ENCODE data around the gene B3GNT9. TPM values are rescaled to one million over a fixed set of nuclear protein-coding genes. Genes with fewer than 3 reads are reported as not detected.

Gene B3GNT9
- total RNA-seq, 1 donor from 2014 or later = 12.4 TPM

GRCh38 chr16:67157106-67157748 lies 6.4 kb upstream of the B3GNT9 start:
- intact Hi-C loops (cut with DNase I) = loop anchor here (5.0 kb wide), 3 partner anchors 50 to 260 kb away; partner anchors contain the start of gene PHAF1
- no peak for DNase-seq (ENCODE audit: low spot score)

DNA sequence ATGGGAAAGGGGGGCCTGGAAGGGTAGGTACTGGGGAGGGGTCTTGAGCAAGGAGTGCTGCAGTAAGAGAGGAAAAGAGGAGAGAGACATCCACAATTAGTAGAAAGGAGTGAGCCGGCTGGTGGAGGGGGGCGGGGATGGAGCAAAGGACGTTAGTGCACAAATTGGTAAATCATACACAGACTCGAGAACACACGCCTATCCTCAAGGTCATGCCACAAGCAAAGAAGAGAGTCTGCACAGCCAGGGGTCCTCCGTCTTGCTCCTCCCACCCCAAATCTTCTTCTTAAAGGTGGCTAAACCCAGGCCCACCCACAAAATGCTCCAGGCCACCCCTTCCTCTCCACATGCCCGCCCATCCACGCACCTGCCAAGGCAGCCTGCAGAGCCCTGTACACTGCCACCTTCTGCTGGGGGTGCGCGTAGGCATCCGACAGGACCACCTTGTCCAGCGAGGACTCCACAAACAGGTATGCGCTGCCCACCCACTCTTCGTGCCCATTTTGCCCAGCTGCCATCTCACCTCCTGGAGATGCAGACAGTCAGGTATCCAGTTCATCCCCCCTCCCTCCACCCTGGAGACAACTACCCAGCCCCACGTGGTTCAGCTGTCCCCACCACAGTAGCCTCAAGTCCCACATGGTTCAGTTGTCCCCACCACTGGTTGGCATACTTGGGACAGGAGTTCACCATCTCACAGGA lies 5.5 kb upstream of the B3GNT9 start:
- DNase-seq (ENCODE audit: low spot score) = no peak
- intact Hi-C loops (cut with DNase I) = loop anchor here (5.0 kb wide), 3 partner anchors 49 to 259 kb away; partner anchors contain the start of gene PHAF1

GRCh38 chr16:67155295-67156142 lies 4.7 kb upstream of the B3GNT9 start:
- intact Hi-C loops (cut with DNase I) = loop anchor here (2.0 to 5.0 kb wide), 4 partner anchors 48 to 258 kb away; partner anchors contain the start of gene PHAF1
- DNase-seq (ENCODE audit: low spot score) = peak; percentile 89

- DNase-seq (ENCODE audit: low spot score) = no peak
- intact Hi-C loops (cut with DNase I) = loop anchor here (2.0 to 5.0 kb wide), 4 partner anchors 47 to 257 kb away; partner anchors contain the start of gene PHAF1
Measured at GRCh38 chr16:67154578-67155294, 3.9 kb upstream of the B3GNT9 start.

- no peak for DNase-seq (ENCODE audit: low spot score)
Measured at GRCh38 chr16:67151431-67152097, 766 bp upstream of the B3GNT9 start.

DNA sequence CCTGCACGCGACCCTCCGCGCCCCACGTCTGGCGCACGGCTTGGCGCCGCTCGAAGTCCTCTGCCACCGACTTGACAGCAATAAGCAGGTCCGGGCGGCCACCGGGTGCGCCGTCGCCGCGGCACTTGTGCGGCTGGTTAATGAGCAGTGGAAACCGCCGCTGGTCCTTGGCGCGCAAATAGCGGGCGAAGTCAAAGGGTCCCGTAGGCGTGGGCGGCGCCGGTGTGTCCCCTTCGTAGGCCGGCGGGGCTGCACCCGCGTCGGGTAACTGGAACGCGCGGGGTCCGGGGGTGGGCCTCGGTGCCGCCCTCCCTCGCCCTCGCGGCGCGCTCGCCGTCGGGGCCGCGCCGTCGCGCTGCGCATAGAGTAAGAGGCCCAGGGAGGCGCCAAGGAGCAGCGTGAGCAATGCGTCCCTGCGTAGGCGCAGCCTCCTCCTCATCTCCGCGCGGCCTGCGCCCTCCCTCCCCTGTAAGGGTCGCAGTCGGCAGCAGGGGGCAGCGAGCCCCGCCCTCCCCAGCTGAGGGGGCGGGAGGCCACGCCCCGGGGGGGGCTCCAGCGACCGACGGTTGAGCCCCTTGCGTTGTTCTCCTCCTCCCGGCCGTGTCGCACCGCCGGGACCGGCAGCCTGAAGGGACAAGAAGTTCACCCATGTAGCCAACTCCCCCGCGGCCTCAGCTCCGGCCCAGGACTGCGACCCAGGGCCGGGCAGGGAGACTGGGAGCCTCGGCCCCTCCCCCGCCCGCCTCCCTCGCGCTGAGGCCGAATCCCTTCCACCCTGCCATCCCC lies 558 bp downstream of the B3GNT9 start:
- intact Hi-C loops (cut with DNase I) = no loop called here
- no peak for DNase-seq (ENCODE audit: low spot score)

More at GRCh38 chr16:67151431-67152097, 766 bp upstream of the B3GNT9 start:
- intact Hi-C loops (cut with DNase I) = no loop called here

DNA sequence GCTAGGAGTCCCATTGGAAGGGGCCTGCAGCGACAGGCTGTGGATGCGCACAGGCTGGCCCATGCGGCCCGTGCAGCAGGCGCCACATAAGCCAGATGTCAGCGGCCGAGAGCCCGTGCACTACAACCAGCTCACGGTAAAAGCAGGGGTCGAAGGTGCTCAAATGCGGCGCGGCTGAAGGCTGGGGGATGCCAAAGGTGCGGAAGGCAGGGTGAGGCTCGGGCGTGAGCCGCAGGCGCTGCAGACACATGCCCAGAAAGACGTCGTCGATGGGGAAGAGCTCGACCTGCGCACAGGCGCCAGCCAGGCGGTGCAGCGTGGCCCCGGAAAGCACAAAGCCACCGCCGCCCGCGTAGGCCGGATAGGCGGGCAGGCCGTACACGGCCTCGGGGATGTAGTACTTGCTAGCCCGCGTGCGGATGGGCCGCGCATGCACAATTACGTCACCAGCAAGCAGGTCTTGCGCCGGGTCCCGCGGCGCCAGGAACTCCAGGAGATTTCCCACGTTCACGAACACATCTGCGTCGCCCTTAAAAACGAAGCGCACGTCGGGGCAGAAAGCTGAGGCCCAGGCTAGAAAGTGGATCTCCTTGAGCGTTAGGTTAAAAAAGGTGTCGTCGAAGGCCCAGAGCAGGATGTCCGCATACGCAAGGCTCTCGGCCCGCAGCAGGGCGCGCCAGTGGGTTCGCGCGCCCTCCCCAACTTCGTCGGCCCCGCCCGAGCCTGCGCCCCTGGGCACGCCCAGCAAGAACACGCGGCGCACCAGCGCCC lies 1.3 kb downstream of the B3GNT9 start:
- no peak for DNase-seq (ENCODE audit: low spot score)
- intact Hi-C loops (cut with DNase I) = no loop called here

- intact Hi-C loops (cut with DNase I) = no loop called here
- DNase-seq (ENCODE audit: low spot score) = no peak
Measured at GRCh38 chr16:67148656-67149275, 2.0 kb downstream of the B3GNT9 start.

DNA sequence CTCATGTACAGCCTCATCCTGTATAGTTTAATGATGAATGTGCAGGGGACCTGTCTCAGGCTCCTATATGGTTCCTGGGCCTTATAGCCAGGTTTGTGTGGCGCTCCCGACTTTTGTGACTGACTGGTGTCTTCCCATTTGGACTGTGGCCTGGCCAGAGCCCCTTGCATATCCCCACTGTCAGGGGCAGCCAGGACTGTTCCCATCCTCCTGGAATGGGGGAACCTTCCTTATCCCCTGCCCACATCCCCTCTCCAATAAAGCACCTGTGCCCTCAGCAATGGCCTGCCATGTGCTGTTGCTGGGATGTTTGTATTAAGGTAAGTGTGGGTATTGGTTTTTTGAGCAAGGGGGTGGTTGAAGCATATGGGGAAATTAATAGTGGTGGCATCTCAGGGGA lies 2.6 kb downstream of the B3GNT9 start:
- intact Hi-C loops (cut with DNase I) = no loop called here
- no peak for DNase-seq (ENCODE audit: low spot score)

DNA sequence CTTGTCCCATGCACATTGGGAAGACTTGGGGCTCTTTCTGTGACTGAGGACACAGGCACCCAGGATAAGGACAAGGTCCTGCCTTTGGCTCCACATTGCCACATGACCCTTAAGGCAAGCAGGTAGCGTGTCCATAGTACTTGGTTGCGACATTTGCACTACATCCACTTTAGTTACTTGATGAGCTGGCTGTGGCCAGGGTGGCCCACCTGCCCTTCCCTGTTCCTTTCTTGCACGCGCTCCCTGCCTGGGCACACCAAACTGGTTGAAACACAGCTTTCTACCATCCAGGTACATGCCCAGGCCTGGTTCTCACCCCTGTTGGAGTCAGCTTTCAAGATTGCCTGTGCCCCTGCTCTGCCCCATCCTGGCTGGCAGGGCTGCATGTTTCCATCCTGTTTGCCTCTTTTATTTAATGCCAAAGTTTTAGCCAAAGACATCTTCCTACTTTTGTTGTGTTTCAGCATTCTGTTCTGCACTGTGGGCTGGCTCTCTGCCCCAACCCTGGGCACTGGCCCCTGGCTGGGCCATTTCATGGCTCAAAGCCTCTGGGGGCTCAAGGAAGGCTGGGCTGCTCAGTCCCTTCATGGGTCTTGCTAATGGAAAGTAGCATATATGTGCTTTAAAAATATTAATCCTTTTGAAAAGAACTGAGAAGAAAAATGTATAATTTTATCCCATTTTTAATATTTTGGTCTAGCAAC lies 3.2 kb downstream of the B3GNT9 start:
- DNase-seq (ENCODE audit: low spot score) = no peak
- intact Hi-C loops (cut with DNase I) = no loop called here

- intact Hi-C loops (cut with DNase I) = no loop called here
- no peak for DNase-seq (ENCODE audit: low spot score)
Measured at GRCh38 chr16:67146523-67147357, 4.1 kb downstream of the B3GNT9 start.

DNA sequence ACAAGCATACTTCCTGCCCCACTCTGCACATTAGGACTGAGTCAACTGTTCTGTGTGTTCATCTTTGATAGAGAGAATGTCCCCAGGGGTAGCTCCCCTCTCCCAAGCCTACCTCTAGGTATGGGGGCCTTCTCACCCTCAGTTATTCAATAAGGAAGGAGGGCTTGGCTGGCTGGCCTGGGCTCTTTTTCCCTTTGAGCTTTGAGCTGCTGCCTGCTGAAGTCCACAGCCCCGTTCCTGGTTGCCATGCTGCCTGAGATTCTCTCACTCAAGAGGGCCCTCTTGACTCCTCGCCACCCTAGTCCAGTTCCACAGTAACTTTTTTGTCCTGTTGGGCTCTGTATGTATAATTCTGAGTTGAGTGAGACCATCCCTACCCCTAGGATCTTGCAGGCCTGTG lies 5.1 kb downstream of the B3GNT9 start:
- intact Hi-C loops (cut with DNase I) = no loop called here
- no peak for DNase-seq (ENCODE audit: low spot score)

- DNase-seq (ENCODE audit: low spot score) = no peak
- intact Hi-C loops (cut with DNase I) = no loop called here
Measured at GRCh38 chr16:67144943-67145342, 5.9 kb downstream of the B3GNT9 start.

GRCh38 chr16:67142342-67142741 lies 8.5 kb downstream of the B3GNT9 start:
- intact Hi-C loops (cut with DNase I) = no loop called here
- no peak for DNase-seq (ENCODE audit: low spot score)

DNA sequence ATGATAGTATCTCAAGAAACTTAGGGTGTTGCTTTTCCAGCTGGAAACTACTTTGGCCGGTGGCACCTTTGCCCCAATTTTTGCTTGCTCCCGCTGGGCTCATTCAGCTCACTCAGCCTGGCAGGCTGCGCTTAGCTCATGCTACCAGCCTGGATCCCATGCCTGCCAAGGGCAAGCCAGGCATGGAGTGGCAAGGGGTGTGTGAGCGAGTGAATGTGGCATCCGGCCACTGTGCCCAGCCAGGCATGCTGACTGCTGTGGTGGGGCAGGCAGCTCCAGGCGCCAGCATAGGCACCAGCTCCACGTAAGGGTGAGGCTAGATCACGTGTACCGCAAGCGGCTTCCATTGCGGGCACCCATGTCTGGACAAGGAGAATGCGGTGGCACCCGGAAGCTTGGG lies 9.4 kb downstream of the B3GNT9 start:
- intact Hi-C loops (cut with DNase I) = no loop called here

DNA sequence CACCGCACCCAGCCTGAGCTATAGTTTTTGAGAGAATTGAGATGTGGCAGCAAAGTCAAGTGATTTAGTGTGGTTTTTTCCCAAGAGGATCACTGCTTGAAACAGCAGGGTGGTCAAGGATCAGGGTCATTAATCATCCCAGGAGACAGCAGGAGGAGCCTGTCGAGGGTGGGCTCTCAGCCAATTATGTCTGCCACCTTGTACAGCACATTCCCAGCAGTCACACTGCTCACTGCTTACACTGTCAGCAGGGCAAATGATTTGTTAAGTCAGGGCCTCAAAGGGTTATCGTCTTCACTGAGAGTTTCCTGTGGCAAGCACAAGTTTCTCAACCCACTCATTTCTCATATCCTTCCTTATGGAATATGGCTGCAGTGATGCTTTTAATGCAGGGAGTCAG lies 13.2 kb downstream of the B3GNT9 start:
- intact Hi-C loops (cut with DNase I) = no loop called here
- no peak for DNase-seq (ENCODE audit: low spot score)

More for the DNA sequence above, 9.4 kb downstream of the B3GNT9 start:
- DNase-seq (ENCODE audit: low spot score) = no peak
